ENCODE measurements around the gene ADIPOQ. TPM values are rescaled to one million over a fixed set of nuclear protein-coding genes. Genes with fewer than 3 reads are reported as not detected.
"Not testable (repeated sequence)": the region's sequence is repeated elsewhere in the genome, so short reads cannot be mapped to it uniquely, and the experiment has no call there.

The ADIPOQ gene
- total and polyA plus RNA-seq, 8 donors, result under 0.01 to 11.1 (median 1.4) TPM; not detected in 1

DNA sequence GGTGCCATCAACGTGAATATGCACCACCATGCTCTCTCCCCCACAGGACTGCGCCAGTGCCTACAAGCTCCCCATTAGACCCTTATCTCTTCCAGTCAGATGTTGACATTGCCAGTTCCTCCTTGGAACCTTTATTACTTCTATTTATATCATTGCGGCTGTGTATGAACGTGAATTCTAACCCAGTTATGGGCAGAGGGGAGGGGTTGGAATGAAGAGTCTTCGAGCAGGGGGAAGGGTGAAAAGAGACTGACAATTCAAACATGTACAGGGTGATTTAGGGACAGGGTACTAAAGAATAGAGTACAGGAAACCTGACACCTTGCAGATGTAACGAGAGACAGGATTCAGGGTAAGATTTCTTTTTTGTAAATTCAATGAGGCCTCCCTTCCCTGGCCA lies 46.1 kb downstream of the ADIPOQ start:
- Histone ChIP-seq H3K36me3 (no peaks in the 10 kb centered on the region), H3K9me3 (no peaks in the 10 kb centered on the region), H3K4me3 (no peak overlapping the region), H3K27ac (no peak overlapping the region), H3K27me3 (no peaks in the 10 kb centered on the region), H3K4me1 (no peaks in the 10 kb centered on the region)
- intact Hi-C loops (cut with DNase I; ENCODE audit: low total_unique reads), result no loop called here
- WGBS, 5 donors, result 13 to 23% (median 16%) methylated on average over 6 of the region's 6 CpGs
- TF ChIP-seq POLR2A (IDR thresholded peaks at IDR 0.05), result no peak
- TF ChIP-seq POLR2AphosphoS5 (IDR thresholded peaks at IDR 0.05), result no peak
- TF ChIP-seq CTCF (IDR thresholded peaks at IDR 0.05), result no peak
- no peak for TF ChIP-seq EP300 (IDR thresholded peaks at IDR 0.05)
- DNase-seq, result no peak

DNA sequence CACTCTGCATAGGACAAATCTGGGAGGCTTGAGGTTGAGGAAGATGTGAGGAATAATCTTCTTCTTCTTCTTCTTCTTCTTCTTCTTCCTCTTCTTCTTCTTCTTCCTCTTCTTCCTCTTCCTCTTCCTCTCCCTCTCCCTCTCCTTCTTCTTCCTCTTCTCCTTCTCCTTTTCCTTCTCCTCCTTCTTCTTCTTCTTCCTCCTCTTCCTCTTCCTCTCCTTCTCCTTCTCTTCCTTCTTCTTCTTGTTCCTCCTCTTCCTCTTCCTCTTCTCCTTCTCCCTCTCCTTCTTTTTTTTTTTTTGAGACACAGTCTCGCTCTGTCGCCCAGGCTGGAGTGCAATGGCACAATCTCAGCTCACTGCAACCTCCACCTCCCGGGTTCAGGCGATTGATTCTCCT lies 47.2 kb downstream of the ADIPOQ start:
- H3K4me3 ChIP-seq; H3K27me3 ChIP-seq; intact Hi-C loops (cut with DNase I; ENCODE audit: low total_unique reads); H3K27ac ChIP-seq; DNase-seq; H3K4me1 ChIP-seq; H3K36me3 ChIP-seq; H3K9me3 ChIP-seq: not testable (repeated sequence)
- WGBS, 5 donors, result 93 to 99% (median 99%) methylated on average over 4 of the region's 4 CpGs

DNA sequence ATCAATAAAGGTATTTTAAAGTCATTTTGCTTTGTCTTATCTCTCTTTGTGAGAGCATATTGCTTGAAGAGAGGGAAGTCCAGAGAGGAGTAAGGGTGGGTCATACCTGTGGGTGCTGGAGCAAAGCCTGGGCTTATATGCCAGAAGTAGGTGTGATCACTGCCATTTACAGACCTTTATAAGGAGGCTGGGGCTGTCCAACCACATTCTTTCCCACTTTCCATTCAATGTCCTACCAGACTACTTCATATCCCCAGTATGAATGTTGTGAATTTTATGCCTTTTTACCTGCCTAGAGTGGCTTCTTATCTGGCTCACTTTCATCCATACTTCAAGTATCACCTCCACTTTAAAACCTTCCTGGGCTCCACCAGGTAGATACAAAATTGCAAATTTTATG lies 48.4 kb downstream of the ADIPOQ start:
- H3K4me1 ChIP-seq, result no peaks in the 10 kb centered on the region
- H3K4me3 ChIP-seq, result no peak overlapping the region
- no peak for DNase-seq
- no peaks in the 10 kb centered on the region for H3K27me3 ChIP-seq
- H3K9me3 ChIP-seq, result no peaks in the 10 kb centered on the region
- intact Hi-C loops (cut with DNase I; ENCODE audit: low total_unique reads), result no loop called here
- no peaks in the 10 kb centered on the region for H3K36me3 ChIP-seq
- no peak overlapping the region for H3K27ac ChIP-seq
- no peak for TF ChIP-seq EP300 (IDR thresholded peaks at IDR 0.05)
- TF ChIP-seq POLR2AphosphoS5 (IDR thresholded peaks at IDR 0.05), result no peak
- TF ChIP-seq CTCF (IDR thresholded peaks at IDR 0.05), result no peak
- no peak for TF ChIP-seq POLR2A (IDR thresholded peaks at IDR 0.05)

DNA sequence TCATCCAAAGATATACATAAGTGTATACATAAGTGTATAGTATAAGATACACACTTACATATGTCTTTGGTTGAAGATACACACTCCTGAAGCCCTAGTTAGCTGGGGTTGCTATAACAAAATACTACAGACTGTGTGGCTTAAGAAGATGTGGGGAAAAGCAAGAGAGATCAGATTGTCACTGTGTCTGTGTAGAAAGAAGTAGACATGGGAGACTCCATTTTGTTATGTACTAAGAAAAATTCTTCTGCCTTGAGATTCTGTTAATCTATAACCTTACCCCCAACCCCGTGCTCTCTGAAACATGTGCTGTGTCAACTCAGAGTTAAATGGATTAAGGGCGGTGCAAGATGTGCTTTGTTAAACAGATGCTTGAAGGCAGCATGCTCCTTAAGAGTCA lies 50.6 kb downstream of the ADIPOQ start:
- H3K27ac ChIP-seq; H3K27me3 ChIP-seq; H3K9me3 ChIP-seq; H3K4me3 ChIP-seq; DNase-seq; H3K4me1 ChIP-seq; H3K36me3 ChIP-seq; intact Hi-C loops (cut with DNase I; ENCODE audit: low total_unique reads): not testable (repeated sequence)
- WGBS, 5 donors, result no CpG with 5 or more reads among the region's 2 CpGs

GRCh38 chr3:186895406-186895805 lies 52.9 kb downstream of the ADIPOQ start:
- Histone ChIP-seq H3K9me3 (no peaks in the 10 kb centered on the region), H3K27ac (no peak overlapping the region), H3K27me3 (no peaks in the 10 kb centered on the region), H3K4me1 (no peaks in the 10 kb centered on the region), H3K4me3 (no peak overlapping the region), H3K36me3 (no peaks in the 10 kb centered on the region)
- 70 to 86% (median 81%) methylated on average over 4 to 5 of the region's 5 CpGs for WGBS, 5 donors
- TF ChIP-seq POLR2AphosphoS5 (IDR thresholded peaks at IDR 0.05) (no peak), POLR2A (IDR thresholded peaks at IDR 0.05) (no peak), CTCF (IDR thresholded peaks at IDR 0.05) (no peak), EP300 (IDR thresholded peaks at IDR 0.05) (no peak)
- intact Hi-C loops (cut with DNase I; ENCODE audit: low total_unique reads), result no loop called here
- no peak for DNase-seq

DNA sequence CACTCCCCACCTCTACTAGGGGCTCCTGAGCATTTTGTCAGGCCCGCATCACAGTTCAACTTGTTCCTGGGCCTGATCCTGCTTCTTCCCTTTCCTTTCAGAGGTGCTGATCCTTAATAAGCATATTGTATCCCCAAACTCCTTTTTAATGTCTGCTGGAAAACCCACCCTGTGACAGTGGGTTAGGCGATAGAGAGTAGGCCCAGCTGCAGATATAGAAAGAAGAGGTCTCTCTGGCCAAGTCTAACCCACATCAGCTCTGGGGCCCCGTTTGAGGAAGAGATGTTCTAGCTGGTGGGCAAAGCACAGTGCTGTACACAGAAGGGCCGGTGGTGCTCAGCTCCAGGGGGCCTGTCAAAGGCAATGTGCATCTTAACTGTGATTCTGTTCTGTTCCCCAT lies 53.5 kb downstream of the ADIPOQ start:
- no peak overlapping the region for H3K4me3 ChIP-seq
- no peak overlapping the region for H3K27ac ChIP-seq
- no peaks in the 10 kb centered on the region for H3K36me3 ChIP-seq
- WGBS, 5 donors, result 89 to 93% (median 92%) methylated on average over 4 of the region's 4 CpGs
- no peaks in the 10 kb centered on the region for H3K4me1 ChIP-seq
- no peaks in the 10 kb centered on the region for H3K27me3 ChIP-seq
- no peak for DNase-seq
- TF ChIP-seq EP300 (IDR thresholded peaks at IDR 0.05) (no peak), CTCF (IDR thresholded peaks at IDR 0.05) (no peak), POLR2A (IDR thresholded peaks at IDR 0.05) (no peak), POLR2AphosphoS5 (IDR thresholded peaks at IDR 0.05) (no peak)
- H3K9me3 ChIP-seq, result no peaks in the 10 kb centered on the region
- intact Hi-C loops (cut with DNase I; ENCODE audit: low total_unique reads), result no loop called here

Measured in stomach (tissue), 9 donors.